HG02885 (cell line): ENCODE data around the gene PHF13.
"Not testable (repeated sequence)": the region's sequence is repeated elsewhere in the genome, so short reads cannot be mapped to it uniquely, and the experiment has no call there.

Experiments
- ATAC-seq: cut with Tn5 transposase; IDR thresholded peaks from one replicate; pipeline ENCODE4 v1.9.1; 2021; ENCODE audit warnings: mild to moderate bottlenecking; ENCODE audit not compliant: unreplicated experiment, poor library complexity

The PHF13 gene

GRCh38 chr1:6653436-6654290 lies 40.1 kb downstream of the PHF13 start:
- no peak for ATAC-seq

GRCh38 chr1:6657138-6657537 lies 43.6 kb downstream of the PHF13 start:
- no peak for ATAC-seq

- no peak for ATAC-seq
Measured at GRCh38 chr1:6658359-6659060, 45.0 kb downstream of the PHF13 start.

- no peak for ATAC-seq
Measured at GRCh38 chr1:6660415-6661049, 47.0 kb downstream of the PHF13 start.

GRCh38 chr1:6662468-6662867 lies 48.9 kb downstream of the PHF13 start:
- not testable (repeated sequence) for ATAC-seq

GRCh38 chr1:6666696-6667095 lies 53.2 kb downstream of the PHF13 start:
- ATAC-seq: no peak

GRCh38 chr1:6667139-6667538 lies 53.6 kb downstream of the PHF13 start:
- ATAC-seq: no peak

- no peak for ATAC-seq
Measured at GRCh38 chr1:6668503-6668902, 55.0 kb downstream of the PHF13 start.

GRCh38 chr1:6672558-6672957 lies 59.0 kb downstream of the PHF13 start:
- no peak for ATAC-seq
